Motor neuron (in vitro differentiated cells): ENCODE results near the gene ZMIZ1. TPM values are rescaled to one million over a fixed set of nuclear protein-coding genes. Genes with fewer than 3 reads are reported as not detected.
"Not testable (repeated sequence)": the region's sequence is repeated elsewhere in the genome, so short reads cannot be mapped to it uniquely, and the experiment has no call there.

ENCODE experiments used
- ATAC-seq, 8 experiments: fragments of 200-7000 bp; cut with Tn5 transposase; replicated peaks in 6 of 8; 2 replicates each; pipeline ENCODE4 v1.8.0; 2021; ENCODE audit warnings: mild to moderate bottlenecking in 8 of 8, moderate library complexity in 8 of 8
- H3K27ac ChIP-seq, 2 donors: fragments of 250-450 bp; sonication (Bioruptor Pico); 2 replicates each; pipeline ENCODE4 v1.9.0; 2021; ENCODE audit warnings: antibody characterized with exemption in 2 of 2, mild to moderate bottlenecking in 2 of 2, moderate library complexity in 1 of 2
- H3K4me1 ChIP-seq, 2 donors: fragments of 250-450 bp; sonication (Bioruptor Pico); replicated peaks in 1 of 2; 2 replicates each; pipeline ENCODE4 v1.6.1; 2021; ENCODE audit warnings: antibody characterized with exemption in 2 of 2, mild to moderate bottlenecking in 2 of 2, moderate library complexity in 1 of 2
- H3K4me3 ChIP-seq, 5 donors: fragments of 250-450 bp; sonication (Bioruptor Pico); 2 replicates each; pipeline ENCODE4 v1.9.0; 2021; ENCODE audit warnings: antibody characterized with exemption in 5 of 5, mild to moderate bottlenecking in 5 of 5, moderate library complexity in 4 of 5
- WGBS, 10 experiments: fragments of 450-650 bp; shearing (Covaris generic); methylation state at CpG; one replicate each; pipeline ENCODE4 v1.0.0; 2022; 5-methylcytosine and 5-hydroxymethylcytosine counted together
- in situ Hi-C, 9 experiments: fragments of 400-800 bp; cut with MboI; loops; one replicate each; pipeline ENCODE4 v1.15.0; 2021; ENCODE audit warnings: low sequenced_read_pairs in 9 of 9, low pct_unique_long_range_greater_than_20kb in 2 of 9; ENCODE audit not compliant: unreplicated experiment in 9 of 9
- total RNA-seq, 8 experiments: library from RNA; unstranded; fragments of 300-600 nt; gene quantifications; 2 replicates each; pipeline versions ENCODE4 v1.2.3 to v1.2.4, GENCODE V29; 2022

ZMIZ1 gene
- total RNA-seq, 8 experiments from 2014 or later, result 15.8 to 79.9 (median 50.0) TPM

DNA sequence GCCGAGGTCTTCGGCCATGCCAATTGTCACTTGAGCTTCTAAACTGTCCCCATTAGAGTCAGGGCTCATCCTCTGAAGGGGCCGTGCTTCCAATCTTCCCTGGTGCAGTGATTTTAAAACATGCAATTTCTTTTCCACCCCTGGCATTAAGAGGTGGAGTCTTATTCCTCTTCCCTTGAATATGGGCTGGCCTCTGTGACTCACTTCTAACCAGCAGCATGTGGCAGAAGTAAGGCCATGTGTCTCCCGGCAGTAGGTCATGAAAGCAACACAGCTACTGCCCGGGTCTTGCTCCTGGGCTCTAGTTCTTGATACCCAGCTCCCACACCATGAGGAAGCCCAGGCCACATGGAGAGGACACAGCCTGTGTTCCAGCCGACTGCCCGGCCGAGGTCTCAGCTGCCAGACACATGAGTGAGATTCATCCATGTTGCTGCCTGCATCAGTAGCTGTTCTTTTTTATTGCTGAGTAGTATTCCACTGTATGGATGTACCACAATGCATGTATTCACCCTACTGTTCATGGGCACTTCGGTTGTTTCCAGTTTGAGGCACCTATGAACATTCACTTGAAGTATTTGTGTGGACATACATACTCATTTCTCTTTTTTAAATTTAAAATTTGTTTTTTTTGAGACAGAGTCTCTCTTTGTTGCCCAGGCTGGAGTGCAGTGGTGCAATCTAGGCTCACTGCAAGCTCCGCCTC is 264.0 kb downstream of the ZMIZ1 start:
- in situ Hi-C loops, H3K27ac ChIP-seq, H3K4me1 ChIP-seq, H3K4me3 ChIP-seq: not testable (repeated sequence)
- WGBS, 10 experiments, result 57 to 100% (median 71%) methylated on average over 1 of the region's 10 CpGs; no CpG with 5 or more reads in 7 of the 10 experiments
- ATAC-seq, result peak in 3 of 8 experiments; percentile 53 to 62 (median 59)

DNA sequence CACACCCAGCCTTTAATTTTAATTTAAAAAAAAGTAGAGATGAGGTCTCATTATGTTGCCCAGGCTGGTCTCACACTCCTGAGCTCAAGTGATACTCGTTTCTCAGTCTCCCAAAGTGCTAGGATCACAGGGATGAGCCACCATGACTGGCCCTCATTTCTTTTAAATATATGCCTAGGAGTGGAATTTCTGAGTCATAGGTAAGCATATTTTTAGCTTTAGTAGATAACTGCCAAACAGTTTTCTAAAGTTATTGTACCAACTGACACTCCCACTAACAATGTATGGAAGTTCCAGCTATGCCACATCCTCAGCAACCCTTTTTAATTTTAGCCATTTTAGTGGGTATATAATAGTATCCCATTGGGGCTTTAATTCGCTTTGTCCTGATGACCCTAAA is 264.7 kb downstream of the ZMIZ1 start:
- ATAC-seq, result no peak
- WGBS, 10 experiments, result 33 to 100% (median 83%) methylated on average over 1 to 2 of the region's 2 CpGs; no CpG with 5 or more reads in 2 of the 10 experiments
- H3K4me1 ChIP-seq, result no peaks in the 10 kb centered on the region
- H3K27ac ChIP-seq, result no peak overlapping the region
- in situ Hi-C loops, result no loop called here
- no peak overlapping the region for H3K4me3 ChIP-seq

DNA sequence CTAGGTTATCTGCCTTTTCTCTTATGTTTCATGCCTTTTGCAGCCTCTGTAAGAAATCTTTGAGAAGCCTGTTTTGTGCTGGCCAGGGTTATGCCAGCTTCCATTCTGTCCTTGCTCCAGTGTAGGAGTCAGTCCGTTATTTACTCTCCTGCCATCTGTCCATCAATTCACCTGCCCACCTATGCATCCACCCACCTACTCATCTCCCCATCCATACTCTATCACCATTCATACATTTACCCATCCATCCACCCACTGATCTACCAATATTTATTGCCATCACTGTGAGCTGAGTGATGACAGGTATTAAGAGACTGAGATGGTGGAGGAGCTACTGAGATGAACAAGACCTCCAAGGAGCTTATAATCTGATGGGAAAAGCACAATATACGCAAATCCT is 265.8 kb downstream of the ZMIZ1 start:
- ATAC-seq, result no peak
- in situ Hi-C loops, result no loop called here
- 57 to 100% (median 77%) methylated on average over 1 to 2 of the region's 2 CpGs; no CpG with 5 or more reads in 4 of the 10 experiments for WGBS, 10 experiments
- Histone ChIP-seq H3K4me3 (no peak overlapping the region), H3K4me1 (no peaks in the 10 kb centered on the region), H3K27ac (no peak overlapping the region)

DNA sequence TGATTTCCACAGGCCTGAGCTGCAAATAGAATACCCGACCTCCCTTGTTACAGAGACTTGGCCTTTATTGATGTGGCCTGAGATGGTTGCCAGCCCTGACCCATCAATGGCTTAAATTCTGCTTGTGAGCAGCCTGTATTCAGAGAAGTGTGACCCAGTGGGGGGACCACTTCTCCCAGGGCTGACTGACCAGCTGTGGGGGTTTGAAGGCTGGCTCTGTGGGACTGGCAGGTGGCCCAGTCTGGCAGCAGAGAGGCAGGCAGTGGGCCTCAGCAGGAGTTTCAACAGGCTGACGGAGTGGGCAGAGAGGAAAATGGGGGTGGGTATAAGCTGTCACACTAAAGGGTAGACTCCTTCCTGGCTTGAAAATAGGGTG is 266.3 kb downstream of the ZMIZ1 start:
- no peak overlapping the region for H3K27ac ChIP-seq
- H3K4me3 ChIP-seq, result no peak overlapping the region
- peak in 1 of 8 experiments; percentile 6 for ATAC-seq
- no peaks in the 10 kb centered on the region for H3K4me1 ChIP-seq
- in situ Hi-C loops, result no loop called here
- WGBS, 10 experiments, result 80 to 100% methylated on average over 1 of the region's 2 CpGs; no CpG with 5 or more reads in 8 of the 10 experiments

DNA sequence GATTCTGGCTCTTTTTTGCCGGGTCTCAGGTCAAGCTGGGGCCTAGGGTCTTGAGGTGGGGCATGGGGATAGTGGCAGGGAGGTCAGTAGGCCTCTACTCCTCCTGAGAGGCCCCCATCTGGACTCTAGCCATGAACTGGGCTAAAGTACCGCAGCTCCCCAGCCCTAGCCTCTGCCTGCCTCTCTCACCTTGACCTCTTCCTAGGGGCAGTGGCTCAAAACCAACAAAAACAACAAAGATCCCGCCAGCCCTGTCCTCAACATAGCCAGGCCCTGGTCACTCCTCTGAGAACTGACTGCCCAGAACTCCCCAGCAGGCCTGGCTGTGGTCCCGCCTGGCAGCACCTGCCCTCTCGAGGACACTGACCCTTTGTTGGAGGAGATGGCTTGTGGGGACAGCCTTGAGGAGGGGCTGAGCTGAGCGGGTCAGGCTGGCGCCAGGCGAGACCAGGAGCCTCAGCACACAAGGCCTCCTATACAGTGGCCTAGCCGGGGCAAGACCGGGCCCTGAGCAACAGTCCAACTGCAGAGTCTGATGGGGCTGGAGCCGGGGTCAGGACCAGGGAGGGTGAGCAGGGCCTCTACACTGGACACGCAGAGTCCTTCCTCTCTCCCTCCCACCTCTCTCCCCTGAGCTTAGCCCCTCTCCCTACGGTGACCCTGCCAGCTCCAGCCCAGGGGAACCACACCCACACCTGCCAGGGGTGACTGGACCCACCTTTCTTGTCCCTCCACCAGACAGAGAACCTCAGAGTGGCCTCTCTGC is 266.9 kb downstream of the ZMIZ1 start:
- Histone ChIP-seq H3K4me1 (no peaks in the 10 kb centered on the region), H3K27ac (no peak overlapping the region), H3K4me3 (no peak overlapping the region)
- ATAC-seq, result peak in 5 of 8 experiments; percentile 12 to 31 (median 23)
- in situ Hi-C loops, result no loop called here
- 43 to 86% (median 71%) methylated on average over 1 to 4 of the region's 13 CpGs; no CpG with 5 or more reads in 6 of the 10 experiments for WGBS, 10 experiments

DNA sequence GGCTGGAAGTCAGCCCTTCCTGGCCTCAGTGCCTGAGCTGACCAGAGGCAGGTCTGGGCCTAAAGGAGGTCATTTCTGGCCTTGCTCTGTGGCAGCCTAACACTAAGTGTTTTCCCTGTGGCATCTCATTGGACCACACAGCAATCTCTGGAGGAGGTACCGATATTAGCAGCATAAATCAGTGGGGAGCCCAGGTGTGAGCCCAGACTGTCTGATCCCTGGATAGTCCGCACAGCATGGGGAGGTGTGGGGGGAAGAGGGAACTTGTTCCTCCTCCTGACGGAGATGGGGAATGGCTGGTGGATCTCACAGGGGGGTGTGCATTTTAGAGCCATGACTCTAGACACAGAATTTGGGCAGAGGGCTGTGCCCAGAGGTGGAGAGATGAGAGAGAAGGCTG is 267.5 kb downstream of the ZMIZ1 start:
- in situ Hi-C loops, result no loop called here
- 89 to 100% (median 100%) methylated on average over 1 to 2 of the region's 3 CpGs; no CpG with 5 or more reads in 6 of the 10 experiments for WGBS, 10 experiments

DNA sequence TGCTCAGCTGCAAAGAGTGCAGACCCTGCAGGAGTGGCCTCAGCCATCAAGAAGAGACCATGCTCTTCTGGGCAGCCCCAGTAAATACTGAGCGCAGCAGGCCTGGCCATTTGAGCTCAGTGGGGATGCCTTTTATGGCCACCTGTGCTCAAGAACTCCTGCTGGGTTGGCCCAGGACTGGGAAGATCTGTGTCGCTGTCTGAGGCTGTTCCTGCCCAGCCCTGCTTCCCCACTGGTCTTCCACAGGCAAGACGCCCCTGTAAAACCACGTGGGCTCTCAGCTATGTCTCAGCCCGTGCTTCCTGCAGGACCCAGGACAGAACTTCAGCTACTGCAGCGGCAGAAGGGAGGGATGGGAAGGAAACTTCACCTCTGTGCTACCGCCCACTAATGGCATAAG is 268.0 kb downstream of the ZMIZ1 start:
- Histone ChIP-seq H3K27ac (no peak overlapping the region), H3K4me3 (no peak overlapping the region), H3K4me1 (no peaks in the 10 kb centered on the region)
- in situ Hi-C loops, result no loop called here
- 26 to 100% (median 72%) methylated on average over 1 to 5 of the region's 7 CpGs; no CpG with 5 or more reads in 2 of the 10 experiments for WGBS, 10 experiments
- peak in 2 of 8 experiments; percentile 12 to 19 for ATAC-seq

More for the DNA sequence above, 267.5 kb downstream of the ZMIZ1 start:
- Histone ChIP-seq H3K4me3 (no peak overlapping the region), H3K27ac (no peak overlapping the region), H3K4me1 (no peaks in the 10 kb centered on the region)
- ATAC-seq, result peak in 2 of 8 experiments; percentile 16 to 18

DNA sequence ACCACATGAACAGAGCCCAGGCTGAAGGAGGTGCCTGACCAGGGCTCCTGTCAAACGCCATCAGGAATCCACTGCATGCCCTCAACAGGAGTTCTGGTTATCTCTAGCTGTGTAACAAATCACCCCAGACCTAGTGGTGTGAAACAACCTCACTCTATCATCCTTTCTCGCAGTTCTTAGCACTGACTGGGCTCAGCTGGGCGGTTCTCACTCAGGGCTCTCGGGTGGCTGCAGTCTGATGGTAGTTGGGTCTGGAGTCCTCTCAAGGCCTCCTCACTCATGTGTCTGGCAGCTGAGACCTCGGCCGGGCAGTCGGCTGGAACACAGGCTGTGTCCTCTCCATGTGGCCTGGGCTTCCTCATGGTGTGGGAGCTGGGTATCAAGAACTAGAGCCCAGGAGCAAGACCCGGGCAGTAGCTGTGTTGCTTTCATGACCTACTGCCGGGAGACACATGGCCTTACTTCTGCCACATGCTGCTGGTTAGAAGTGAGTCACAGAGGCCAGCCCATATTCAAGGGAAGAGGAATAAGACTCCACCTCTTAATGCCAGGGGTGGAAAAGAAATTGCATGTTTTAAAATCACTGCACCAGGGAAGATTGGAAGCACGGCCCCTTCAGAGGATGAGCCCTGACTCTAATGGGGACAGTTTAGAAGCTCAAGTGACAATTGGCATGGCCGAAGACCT is 269.2 kb downstream of the ZMIZ1 start:
- WGBS, 10 experiments, result 50 to 70% methylated on average over 1 to 2 of the region's 11 CpGs; no CpG with 5 or more reads in 8 of the 10 experiments
- in situ Hi-C loops, H3K4me1 ChIP-seq, H3K27ac ChIP-seq, H3K4me3 ChIP-seq: not testable (repeated sequence)
- ATAC-seq, result peak in 3 of 8 experiments; percentile 57 to 88 (median 75)

DNA sequence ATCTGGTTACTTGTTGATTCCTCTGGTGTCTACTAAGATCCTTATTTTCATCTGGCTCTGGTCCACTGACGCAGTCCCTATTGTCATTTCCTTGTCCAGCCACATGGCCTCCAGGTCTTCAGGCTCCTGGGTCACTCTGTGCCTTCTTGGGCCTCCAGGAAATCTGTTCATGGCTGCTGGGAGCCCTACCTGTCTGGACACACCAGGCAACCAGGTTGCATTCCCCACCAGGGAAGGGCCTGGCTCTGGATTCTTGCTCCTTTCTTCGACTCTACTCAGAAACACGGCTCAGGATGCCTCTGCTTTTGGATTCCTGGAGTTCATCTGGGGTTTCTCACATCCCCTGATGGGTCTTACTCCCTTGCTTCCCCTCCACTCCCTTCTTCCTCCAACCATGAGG is 270.5 kb downstream of the ZMIZ1 start:
- H3K4me3 ChIP-seq, result no peak overlapping the region
- 67 to 100% (median 100%) methylated on average over 1 to 3 of the region's 3 CpGs; no CpG with 5 or more reads in 3 of the 10 experiments for WGBS, 10 experiments
- in situ Hi-C loops, result no loop called here
- no peak for ATAC-seq
- no peak overlapping the region for H3K27ac ChIP-seq
- H3K4me1 ChIP-seq, result peaks cover 0 to 5% of the 10 kb centered on the region in 2 donors

DNA sequence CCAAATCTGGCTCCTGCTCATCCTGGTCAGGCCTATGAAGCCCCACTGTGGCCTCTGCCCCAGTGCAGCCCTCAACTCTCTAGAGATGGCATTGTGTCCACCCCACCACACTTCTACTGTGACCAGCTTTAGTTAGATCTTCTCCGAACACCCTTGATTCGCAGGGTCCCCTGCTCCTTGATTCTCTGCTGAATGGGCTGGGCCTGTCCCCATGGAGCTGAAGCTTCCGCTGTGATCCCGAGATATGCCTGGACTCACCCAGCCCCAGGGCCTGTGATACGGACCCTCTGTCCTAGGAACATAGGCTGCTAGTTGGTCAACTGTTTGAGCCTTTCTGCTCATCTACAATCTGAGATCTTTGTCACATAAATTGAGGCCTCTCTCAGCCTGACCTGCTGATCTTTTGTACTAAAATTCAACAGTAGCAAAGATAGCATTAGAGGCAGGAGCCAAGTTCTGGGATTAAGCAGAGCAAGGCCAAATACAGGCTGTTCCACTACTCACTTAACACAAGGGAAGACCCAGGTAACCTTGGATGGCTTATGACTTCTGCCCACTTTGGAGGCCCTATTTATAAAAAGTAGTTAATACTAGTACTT is 272.0 kb downstream of the ZMIZ1 start:
- no peak for ATAC-seq
- in situ Hi-C loops, result no loop called here
- Histone ChIP-seq H3K27ac (no peak overlapping the region), H3K4me3 (no peak overlapping the region), H3K4me1 (peaks cover 0 to 5% of the 10 kb centered on the region in 2 donors)
- 90 to 100% (median 100%) methylated on average over 1 to 4 of the region's 5 CpGs; no CpG with 5 or more reads in 5 of the 10 experiments for WGBS, 10 experiments

DNA sequence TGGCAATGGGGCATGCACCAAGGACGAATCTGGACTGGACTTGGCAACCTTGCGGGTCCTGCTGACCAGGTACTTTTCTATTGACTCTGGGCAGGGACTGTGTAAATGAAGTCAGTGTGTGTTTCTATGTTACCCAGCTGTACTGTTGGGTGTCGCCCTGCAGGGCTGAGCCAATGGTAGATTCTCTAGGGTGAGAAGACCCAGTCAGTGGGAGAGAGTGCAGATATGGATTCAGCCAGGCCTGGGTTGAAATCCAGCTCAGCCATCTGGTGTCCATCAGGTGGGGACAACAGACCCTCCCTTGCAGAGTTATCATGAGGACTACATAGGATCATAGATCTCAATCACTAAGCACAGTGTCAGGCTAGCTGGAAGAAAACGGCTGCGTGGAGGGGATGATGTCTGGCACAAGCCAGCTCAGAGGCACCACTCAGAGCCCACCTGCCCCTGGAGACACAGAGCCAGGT is 273.6 kb downstream of the ZMIZ1 start:
- peak in 4 of 8 experiments; percentile 6 to 51 (median 22) for ATAC-seq
- WGBS, 10 experiments, result 61 to 100% (median 89%) methylated on average over 1 to 3 of the region's 5 CpGs; no CpG with 5 or more reads in 4 of the 10 experiments
- Histone ChIP-seq H3K27ac (no peak overlapping the region), H3K4me3 (no peak overlapping the region), H3K4me1 (peaks cover 6 to 10% of the 10 kb centered on the region in 2 donors)
- in situ Hi-C loops, result no loop called here

DNA sequence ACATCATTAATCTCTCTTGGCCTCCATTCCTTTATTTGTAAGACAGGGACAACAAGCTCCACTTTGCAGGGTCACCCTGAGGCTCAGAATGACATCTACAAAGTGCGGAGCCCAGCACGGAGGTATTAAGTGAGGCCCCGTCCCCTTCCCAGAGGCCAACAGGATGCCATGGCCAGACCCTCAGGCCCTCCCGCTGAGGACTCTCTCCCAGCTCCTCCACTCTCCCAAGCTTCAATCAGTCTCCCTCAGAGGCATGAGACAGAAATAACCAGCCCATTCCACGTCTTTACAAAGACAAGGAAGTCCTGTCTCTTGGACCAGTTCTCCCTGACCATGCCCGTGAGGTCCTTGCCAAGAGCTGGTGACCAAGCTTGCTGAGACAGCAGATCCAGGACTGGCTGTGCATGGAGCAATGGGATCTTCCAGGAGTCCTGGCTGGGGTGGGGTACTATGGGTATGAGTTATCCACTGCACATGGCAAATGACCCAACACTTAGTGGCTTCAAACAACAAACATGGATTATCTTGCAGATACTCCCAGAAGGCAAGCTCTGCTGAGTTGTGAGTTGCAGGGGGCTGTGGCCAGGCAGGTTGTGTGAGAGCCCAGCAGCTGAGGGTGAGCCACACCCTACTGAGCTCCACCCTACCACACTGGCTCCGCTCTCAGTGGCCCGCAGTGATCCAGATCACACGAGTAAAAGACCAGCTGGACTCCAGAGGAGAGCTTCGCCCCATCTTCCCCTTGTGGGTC is 274.2 kb downstream of the ZMIZ1 start:
- peak in 3 of 8 experiments; percentile 19 to 51 (median 36) for ATAC-seq
- no peak overlapping the region for H3K4me3 ChIP-seq
- 48 to 100% (median 93%) methylated on average over 2 to 3 of the region's 10 CpGs; no CpG with 5 or more reads in 6 of the 10 experiments for WGBS, 10 experiments
- H3K27ac ChIP-seq, result no peak overlapping the region
- H3K4me1 ChIP-seq, result peaks cover 6 to 10% of the 10 kb centered on the region in 2 donors
- in situ Hi-C loops, result no loop called here
